GM10266 (cell line): Measurements from ENCODE around the gene TMEM143.
A peak's percentile ranks its signal among the peaks of the same experiment; 100 is the strongest.

Experiments
- DNase-seq: peaks from one replicate; pipeline ENCODE4 v3.0.0; 2012; ENCODE audit errors: extremely low spot score
- TF ChIP-seq, protein P1 (sequence below): IDR thresholded peaks from 2 replicates; pipeline ENCODE4 v1.5.1; 2012; ENCODE audit warnings: mild to moderate bottlenecking, low read depth; ENCODE audit not compliant: control insufficient read depth, insufficient read depth; ENCODE audit errors: missing control alignments

The TMEM143 gene

DNA sequence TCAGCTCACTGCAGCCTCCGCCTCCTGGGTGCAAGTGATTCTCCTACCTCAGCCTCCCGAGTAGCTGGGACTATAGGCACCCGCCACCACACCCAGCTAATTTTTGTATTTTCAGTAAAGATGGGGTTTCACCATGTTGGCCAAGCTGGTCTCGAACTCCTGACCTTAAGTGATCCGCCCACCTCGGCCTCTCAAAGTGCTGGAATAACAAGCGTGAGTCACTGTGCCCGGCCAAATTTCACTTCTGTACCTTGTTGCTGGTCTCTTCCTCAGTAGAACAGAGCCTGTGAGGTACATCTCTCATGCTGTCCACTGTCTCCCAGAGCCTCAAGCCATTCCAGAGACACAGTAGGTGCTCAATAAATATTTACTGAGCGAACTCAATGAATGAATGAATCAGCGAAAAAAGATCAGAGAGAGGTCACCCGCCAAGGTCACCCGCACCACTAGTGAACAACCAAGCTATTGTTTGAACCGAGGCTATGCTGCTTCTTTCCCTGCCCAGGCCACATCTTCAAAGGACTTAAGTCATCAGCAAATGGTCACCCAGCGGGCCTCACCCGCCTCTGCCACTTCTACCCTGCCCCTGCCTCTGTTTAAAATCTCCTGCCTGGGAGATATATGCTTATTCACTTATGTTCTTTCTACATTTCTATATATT is 9.3 kb downstream of the TMEM143 start:
- TF ChIP-seq, protein P1, sequence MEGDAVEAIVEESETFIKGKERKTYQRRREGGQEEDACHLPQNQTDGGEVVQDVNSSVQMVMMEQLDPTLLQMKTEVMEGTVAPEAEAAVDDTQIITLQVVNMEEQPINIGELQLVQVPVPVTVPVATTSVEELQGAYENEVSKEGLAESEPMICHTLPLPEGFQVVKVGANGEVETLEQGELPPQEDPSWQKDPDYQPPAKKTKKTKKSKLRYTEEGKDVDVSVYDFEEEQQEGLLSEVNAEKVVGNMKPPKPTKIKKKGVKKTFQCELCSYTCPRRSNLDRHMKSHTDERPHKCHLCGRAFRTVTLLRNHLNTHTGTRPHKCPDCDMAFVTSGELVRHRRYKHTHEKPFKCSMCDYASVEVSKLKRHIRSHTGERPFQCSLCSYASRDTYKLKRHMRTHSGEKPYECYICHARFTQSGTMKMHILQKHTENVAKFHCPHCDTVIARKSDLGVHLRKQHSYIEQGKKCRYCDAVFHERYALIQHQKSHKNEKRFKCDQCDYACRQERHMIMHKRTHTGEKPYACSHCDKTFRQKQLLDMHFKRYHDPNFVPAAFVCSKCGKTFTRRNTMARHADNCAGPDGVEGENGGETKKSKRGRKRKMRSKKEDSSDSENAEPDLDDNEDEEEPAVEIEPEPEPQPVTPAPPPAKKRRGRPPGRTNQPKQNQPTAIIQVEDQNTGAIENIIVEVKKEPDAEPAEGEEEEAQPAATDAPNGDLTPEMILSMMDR: no peak
- no peak for DNase-seq

DNA sequence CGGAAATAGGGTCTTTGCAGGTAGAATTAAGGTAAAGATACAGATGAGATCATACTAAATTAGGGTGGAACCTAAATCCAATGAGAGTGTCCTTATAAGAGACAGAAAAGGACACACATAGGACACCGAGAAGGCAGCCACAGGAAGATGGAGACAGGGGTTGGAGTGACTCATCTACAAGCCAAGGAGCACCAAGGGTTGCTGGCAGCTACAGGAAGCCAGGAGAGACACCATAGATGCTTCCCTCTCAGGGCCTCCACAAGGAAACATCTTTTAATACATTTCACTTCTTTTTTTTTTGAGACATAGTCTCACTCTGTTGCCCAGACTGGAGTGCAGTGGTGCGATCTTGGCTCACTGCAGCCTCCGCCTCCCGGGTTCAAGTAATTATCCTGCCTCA is 10.1 kb downstream of the TMEM143 start:
- TF ChIP-seq, protein P1: no peak
- DNase-seq: no peak

DNA sequence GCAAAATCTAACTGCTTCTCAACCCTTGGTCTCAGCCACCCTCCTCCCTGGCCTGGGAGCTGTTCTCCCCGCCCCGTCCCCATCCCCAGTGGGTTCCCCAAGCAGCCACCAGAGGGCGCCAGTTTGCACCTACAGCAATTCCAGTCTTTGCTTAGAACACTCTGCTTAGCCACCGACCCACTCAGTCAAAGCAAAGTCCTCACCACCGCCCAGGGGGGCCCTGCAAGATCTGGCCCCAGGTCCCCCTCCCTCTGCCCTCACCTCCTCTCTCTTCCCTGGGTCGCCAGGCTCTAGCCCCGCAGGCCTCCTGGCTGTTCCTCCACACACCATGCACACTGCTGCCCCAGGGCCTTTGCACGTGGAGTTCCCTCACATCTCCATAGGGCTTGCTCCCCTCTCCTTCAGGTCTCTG is 12.4 kb downstream of the TMEM143 start:
- TF ChIP-seq, protein P1: peak; percentile 82
- DNase-seq: peak; percentile 73

DNA sequence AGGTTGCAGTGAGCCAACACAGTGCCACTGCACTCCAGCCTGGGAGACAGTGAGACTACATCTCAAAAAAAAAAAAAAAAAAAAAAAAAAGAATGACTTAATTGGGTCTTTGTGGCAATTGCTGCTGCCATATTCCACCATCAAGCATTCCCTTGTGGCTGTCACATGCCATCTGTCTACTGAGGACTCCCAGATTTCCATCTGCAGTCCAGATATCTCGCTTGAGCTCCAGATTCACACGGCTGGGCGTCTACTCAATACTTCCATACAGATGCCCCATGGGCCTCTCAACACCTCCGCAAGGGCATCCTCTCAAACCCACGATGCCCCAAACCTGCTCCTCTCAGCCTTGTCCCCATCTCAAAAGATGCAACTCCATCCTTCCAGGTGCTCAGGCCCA is 12.9 kb downstream of the TMEM143 start:
- TF ChIP-seq, protein P1: no peak
- no peak for DNase-seq

DNA sequence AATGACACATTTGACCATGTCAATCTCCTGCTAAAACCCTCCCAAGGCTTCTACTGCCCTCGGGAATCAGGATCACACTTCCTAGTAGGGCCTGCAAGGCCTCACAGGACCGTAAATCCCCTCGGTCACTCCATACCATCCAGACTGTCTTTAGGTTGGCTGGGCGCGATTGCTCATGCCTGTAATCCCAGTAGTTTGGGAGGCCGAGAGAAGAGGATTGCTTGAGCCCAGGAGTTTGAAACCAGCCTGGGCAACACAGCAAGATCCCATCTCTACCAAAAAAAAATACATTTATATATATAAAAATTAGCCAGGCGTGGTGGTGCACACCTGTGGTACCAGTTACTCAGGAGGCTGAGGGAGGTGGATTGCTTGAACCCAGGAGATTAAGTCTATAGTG is 15.0 kb downstream of the TMEM143 start:
- TF ChIP-seq, protein P1: no peak
- DNase-seq: no peak

DNA sequence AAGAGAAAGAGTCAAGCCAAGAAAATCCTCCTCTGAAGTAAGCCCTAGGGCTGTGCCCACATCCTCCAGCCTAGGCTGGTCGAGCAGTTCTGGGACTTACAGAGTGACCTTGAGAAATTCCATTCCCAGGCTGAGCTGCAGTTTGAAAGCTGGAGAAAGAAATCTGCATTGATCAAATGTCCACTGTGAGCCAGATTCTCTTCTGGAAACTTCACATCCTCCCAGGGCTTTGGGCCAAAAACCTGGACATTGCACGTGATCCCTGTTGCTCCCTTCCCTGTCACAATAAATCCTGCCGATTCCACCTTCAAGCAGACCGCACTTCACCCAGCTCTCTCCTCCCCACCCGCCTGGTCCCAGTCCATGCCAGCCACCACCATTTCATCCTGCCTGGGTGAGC is 15.7 kb downstream of the TMEM143 start:
- no peak for DNase-seq
- TF ChIP-seq, protein P1: no peak

DNA sequence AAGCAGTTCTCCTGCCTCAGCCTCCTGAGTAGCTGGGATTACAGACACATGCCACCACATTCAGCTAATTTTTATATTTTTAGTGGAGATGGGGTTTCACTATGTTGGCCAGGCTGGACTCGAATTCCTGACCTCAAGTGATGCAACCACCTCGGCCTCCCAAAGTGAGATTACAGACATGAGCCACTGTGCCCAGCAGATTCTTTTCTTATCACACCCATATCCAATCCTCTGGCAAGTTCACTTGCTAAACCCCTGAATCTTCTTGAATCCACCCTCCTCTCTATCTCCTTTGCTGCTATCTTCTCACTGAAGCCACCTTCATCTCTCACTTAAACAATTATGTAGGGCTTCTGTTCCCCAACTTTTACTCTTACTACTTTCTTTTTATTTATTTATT is 17.5 kb downstream of the TMEM143 start:
- DNase-seq: no peak
- TF ChIP-seq, protein P1: no peak
